NCI-H774 (cell line): ENCODE measurements around the gene FIZ1.
"Not testable (repeated sequence)": the region's sequence is repeated elsewhere in the genome, so short reads cannot be mapped to it uniquely, and the experiment has no call there.

Experiments
- DNase-seq: peaks from one replicate; lab custom pipeline; 2025; lab: John Stamatoyannopoulos, UW

FIZ1 gene

DNA sequence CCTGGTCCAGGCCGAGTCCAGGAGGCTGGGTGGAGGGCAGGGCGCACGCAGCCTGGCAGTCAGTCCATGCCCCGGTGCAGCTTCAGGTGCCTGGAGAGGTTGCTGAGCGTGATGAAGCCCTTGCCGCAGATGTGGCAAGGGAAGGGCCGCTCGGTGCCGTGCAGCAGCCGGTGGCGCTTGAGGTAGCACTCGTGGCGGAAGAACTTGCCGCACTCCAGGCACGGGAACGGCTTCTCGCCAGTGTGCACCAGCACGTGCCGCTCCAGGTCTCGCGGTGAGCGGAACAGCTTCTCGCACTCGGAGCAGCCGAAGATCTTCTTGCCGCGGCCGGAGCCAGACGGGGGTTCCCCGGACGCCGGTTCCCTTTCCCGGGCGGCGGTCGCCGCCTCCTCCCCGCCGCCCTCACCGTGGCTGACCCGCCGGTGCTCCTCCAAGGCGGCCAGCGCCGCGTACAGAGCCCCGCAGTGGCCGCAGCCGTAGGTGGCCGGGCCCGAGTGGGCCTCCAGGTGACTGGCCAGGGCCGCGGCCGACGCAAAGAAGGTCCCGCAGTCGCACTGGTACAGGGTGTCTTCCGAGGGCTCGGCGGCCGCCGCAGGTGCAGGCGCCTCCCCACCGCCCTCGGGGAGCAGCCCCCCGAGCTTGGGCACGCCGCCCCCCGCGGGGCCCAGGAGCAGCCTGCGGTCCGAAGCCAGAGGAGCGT, 6.8 kb downstream of the FIZ1 start:
- no peak for DNase-seq

DNA sequence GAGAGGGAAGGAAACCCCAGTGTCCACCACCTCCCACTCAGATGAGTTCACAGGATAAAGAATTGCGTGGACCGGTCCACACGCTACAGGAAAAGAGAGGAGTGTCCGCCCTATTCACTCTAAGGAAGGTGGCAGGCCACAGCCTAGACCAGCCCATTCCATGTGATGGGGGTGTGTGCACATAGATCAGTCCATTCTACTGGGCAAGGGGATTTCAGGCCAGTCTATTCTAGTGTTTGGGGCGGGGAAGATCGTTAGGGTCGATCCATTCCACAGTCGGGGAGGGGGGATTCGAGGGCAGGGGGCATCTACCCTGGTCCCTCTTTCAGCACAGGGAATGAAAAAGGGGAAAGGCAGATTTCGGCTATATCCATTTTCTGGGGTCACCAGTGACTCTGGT, 7.8 kb downstream of the FIZ1 start:
- DNase-seq: no peak

DNA sequence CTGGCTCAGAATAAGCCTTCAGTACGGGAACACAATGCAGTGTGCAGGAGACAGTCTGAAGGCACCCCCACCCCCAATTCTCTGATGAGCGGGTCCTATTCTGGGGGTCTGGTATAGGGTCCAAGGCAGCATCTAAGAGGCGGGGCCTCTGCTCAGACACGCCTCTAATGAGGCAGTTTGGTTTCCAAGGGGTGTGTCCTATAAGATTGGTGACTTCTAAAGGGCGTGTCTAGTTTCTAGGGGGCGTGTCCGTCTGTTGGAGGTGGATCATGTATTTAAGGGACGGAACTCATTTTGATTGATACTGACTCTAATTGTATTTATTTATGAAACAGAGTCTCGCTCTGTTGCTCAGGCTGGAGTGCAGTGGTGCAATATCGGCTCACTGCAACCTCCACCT, 8.7 kb downstream of the FIZ1 start:
- no peak for DNase-seq

DNA sequence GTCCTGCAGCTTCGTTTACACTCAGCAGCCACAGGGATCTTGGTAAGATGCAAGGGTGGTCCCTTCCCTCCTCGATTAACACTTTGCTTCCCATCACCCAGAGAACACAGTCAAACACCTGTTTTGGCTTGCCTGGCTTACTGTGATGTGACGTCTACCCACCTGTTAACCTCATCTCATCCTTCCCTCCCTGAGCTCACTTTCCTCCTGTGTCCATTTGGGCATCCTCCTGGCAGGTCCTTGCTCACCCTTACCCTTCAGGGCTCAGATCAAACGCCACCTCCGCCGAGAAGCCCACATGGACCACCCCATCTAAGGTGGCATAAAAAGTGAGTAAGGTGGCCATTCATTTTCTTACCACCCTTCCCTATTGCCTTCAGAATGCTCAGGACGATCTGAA, 9.2 kb downstream of the FIZ1 start:
- DNase-seq: no peak

DNA sequence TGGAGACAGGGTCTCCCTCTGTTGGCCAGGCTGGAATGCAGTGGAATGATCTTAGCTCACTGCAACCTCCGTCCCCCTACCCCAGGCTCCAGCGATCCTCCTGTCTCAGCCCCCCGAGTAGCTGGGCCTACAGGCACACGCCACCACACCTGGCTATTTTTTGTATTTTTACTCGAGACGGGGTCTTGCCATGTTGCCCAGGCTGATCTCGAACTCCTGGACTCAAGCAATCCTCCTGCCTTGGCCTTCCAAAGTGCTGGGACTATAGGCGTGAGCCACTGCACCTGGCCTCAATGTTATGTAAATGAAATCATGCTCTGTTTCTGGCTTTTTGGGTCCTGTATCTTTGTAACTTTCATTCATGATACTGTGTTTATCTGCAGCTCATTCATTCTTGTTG, 10.6 kb downstream of the FIZ1 start:
- no peak for DNase-seq

DNA sequence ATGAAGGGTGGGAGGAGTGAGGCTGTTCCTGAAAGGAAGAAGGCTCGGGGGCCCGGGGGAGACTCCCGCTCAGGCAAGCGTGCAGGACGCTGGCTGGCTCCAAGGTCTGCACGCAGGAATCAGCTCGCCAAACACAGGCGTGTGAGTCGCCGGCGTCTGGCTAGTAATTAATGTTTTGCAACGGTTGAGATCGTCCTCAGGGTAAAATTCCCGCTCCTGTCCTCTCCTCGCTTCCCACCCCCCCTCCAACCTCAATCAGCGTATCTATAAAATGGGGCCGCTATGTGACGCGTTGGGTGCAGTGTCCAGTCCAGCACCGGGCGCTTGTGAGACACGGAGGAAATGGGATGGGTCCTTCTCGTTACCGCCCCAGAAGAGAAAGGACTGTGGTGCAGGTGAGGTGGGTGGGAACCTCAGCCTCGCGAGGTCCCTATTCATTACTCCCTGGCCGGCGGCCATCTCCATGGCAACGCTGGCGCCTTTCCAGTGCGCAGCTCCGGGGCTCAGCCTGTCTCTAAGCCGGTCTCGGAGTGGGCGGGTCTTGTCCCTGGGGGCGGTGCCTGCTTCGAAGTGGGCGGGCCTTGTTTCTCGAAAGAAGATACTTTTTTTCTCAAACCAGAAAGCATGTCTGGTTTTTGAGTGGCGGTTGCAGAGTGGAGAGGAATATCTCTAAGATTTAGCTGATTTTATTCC, 12.2 kb downstream of the FIZ1 start:
- DNase-seq: peak; percentile 98

DNA sequence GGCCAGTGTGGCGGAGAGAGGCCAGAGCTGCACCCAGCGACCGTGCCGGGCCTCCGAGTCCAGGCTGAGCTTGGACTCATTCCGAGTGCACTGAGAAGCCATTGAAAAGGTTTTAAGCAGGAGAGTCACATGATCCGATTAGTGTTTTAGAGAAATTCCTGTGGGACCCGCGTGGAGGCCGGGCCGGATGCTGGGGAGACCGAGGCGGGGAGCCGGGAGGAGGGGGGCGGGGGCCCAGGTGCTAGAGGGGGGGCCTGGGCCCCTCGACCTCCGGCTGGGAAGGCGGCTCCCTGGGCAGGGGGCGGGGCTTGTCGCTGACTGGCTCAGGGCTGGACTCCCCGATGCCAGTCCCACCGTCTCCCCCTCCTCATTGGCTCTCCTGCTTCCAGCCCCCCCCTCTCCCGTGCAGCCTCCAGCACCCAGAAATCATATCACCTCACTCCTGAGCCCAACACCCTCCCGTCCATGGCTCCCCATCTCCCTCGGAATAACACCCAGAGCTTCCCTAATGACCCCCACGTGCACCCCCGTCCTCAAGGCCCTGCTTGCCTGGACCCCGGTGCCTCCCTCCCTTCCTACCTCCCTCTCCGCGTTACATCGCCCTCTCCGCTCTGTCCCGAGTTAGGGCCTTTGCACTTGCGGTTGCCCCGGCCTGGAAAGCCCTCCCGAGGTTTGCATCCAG, 13.5 kb downstream of the FIZ1 start:
- peak; percentile 85 for DNase-seq

DNA sequence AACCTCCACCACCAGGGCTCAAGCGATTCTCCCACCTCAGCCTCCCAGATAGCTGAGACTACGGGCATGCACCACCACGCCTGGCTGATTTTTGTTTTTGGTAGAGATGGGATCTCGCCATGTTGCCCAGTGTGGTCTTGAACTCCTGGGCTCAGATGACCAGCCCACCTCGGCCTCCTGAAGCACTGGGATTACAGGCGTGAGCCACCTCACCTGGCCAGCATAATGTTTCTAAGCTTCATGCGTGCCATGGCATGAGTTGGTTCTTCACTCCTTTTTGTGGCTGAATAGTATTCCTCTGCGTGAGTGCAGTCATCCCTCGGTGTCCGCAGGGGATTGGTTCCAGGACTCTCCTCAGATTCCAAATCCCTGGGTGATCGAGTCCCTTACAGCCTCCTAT, 14.4 kb downstream of the FIZ1 start:
- no peak for DNase-seq

DNA sequence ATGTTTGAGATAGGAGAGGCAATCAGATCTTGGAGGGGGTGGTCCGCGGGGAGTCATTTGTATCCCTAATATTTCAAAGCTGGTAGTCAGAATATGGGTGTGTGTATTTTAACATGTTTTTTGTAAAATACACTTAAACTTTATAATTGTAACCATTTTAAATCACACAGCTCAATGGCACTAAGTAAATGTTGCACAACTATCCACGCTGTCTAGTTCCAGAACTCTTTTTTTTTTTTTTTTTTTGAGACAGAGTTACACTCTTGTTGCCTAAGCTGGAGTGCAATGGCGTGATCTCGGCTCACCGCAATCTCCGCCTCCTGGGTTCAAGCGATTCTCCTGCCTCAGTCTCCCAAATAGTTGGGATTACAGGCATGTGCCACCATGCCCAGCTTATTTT, 15.4 kb downstream of the FIZ1 start:
- DNase-seq: not testable (repeated sequence)

DNA sequence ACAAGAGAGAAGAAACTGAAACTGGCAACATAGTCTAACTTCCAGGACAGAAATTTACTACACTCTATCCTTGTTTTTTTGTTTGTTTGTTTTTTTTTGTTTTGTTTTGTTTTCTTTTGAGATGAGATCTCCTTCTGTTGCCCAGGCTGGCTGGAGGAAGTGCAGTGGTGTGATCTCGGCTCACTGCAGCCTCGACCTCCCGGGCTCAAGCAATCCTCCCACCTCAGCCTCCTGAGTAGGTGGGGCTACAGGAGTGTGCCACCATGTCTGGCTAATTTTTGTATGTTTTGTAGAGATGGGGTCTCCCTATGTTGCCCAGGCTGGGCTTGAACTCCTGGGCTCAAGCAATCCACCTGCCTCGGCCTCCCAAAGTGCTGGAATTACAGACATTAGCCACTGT, 17.0 kb downstream of the FIZ1 start:
- DNase-seq: not testable (repeated sequence)

DNA sequence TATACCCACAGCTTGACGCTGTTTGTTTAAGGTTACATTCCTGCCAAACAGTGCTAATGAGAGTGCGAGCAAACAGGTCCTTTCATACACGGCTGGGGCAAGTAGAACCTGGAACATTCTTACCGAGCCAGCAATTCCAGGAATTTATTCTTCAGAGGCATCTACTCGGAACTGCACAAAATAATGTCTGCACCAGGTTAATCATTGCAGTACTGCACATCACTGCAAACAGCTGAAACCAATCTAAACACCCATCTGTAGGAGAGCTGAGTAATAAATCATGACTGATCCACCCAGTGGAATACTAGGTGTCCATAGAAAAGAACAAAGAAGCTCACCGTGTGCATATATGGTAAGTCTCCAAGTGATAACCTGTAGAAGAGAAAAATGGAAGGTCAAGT, 17.5 kb downstream of the FIZ1 start:
- DNase-seq: no peak

DNA sequence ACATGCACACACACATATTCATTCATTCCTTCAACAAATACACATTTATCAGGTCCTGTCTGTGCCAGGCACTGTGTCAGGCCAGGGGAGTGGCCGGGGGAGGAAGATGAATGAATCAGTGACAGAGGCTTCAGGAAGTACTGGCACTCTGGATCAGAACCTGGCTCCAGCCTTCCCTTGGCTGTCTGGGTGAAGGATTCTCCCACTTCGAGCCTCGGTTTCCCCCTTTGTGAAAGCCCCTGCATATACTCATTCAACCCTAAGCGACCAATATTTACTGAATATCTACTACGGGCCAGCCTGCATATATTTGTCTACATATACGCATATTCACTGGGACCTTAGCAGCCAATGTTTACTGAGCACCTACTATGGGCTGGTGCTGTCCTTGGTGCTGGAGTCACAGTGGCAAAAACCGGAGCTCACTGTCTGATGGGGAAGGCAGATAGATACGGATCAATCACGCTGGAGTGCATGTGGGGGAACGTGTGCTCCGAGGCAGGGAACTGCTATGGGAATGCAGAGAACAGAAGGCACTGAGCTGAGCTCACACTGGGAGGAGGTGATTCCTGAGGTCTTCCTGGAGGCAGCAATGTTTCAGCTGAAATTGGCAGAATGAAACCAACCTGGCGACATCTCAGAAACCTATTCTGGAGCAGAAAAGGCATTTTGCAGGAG, 18.0 kb downstream of the FIZ1 start:
- DNase-seq: no peak

DNA sequence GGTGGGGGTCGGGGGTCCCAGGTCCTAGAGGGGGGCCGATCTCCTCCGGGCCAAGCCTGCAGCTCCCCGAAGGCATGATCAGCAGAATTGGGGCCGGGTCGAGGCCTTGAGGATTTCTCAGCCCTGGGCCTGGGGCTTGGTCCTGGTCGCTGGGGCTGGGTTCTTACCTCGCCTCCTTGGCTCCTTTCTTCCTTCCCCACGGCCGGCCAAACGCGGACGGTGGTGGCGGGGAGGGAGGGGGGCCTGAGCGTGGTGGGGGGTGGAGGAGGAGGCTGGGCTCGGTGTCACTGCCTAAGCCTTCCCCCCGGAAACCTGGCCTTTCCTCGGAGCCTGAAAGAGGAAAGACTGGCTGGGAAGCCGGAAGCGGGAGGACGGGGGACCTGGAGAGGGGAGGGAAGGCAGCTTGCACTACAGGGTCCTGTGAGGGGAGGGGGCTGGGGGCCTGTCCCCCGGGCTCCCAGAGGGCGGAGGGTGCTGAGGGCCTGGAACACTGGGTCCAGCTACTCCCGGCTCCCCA, 18.6 kb downstream of the FIZ1 start, which contains the start of gene ZNF579:
Gene ZNF579, minus strand, starts transcription at position 221 of the 517 bp plus-strand sequence. CDS start 1,209 bp downstream, outside the sequence.
- DNase-seq: peak; percentile 83

DNA sequence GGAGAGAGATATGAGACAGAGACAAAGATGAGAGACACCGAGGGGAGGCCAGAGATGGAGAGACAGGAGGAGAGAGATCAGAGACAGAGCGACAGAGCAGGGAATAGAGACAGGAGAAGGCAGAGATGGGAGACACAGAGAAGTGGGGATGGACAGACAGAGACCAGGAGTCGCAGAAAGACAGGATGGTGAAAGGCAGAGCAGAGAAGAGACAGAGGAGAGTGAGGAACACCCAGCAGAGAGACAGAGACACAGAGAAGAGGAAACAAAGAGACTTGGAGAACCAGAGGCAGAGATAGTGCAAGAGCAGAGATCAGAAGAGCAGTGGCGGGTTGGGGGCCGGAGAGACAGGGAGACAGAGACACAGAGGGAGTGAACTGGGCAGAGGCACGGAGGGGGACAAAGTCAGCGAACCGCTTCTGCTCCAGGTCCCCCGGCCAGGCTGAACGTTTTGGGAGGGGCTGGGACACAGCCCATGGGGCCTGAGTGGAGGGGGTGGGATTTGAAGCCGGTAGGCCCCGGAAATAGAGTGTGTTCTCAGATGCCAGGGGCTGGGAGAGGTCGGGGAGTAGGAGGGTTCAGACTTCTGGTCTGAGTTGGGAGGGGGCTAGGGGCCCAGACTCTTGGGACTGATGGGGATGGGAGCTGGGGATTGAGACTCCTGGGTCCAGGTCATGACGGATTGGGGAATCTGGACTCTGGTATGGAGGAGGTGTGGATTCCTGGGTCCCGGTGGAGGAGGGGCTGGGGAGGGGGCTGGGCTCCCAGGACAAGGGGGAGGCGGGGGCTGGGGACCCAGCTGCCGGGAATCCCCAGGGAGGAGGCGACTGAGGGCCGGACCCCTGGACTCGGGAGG, 19.3 kb downstream of the FIZ1 start:
- no peak for DNase-seq

DNA sequence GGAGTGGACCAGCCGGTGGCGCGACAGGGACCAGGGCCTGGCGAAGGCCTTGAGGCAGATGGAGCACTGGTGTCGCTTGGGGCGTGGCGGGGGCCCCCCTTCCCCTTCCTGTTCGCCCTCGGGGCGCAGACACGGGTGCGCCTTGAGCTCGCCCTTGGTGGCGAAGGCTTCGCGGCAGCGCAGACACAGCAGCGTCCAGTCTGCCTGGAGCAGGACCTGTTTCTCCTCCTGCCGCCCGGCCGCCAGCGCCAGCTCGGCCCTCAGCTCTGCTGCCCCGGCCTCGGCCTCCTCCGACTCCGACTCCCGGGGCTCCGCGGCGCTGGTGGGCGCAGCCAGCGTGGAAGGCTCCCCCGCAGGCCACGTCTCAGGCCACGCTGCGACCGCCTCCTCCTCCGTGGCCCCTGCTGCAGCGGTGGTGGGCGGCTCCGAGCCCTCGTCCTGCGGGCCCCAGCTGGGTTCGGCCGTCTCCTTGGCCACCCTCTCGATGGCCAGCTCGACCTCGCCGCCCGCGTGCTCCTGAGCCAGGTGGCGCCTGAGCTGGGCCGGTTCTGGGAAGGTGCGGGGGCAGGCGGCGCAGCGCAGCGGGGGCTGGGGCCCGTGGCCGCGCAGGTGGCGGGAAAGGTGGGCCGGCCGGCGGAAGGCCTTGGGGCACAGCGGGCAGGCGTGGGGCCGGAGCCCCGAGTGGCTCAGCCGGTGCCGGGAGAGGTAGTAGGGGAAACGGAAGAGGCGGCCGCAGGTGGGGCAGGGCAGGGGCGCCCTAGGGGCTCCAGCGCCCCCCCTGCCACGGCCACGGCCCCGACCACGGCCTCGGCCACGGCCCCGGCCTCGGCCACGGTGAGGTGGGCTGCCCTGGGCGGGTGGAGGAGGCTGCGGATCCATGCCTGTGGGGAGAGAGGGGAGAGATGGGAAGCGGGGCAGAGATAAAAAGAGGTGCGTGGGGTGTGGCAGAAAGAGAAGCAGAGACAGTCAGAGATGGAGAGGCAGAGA, 20.3 kb downstream of the FIZ1 start:
- DNase-seq: no peak

DNA sequence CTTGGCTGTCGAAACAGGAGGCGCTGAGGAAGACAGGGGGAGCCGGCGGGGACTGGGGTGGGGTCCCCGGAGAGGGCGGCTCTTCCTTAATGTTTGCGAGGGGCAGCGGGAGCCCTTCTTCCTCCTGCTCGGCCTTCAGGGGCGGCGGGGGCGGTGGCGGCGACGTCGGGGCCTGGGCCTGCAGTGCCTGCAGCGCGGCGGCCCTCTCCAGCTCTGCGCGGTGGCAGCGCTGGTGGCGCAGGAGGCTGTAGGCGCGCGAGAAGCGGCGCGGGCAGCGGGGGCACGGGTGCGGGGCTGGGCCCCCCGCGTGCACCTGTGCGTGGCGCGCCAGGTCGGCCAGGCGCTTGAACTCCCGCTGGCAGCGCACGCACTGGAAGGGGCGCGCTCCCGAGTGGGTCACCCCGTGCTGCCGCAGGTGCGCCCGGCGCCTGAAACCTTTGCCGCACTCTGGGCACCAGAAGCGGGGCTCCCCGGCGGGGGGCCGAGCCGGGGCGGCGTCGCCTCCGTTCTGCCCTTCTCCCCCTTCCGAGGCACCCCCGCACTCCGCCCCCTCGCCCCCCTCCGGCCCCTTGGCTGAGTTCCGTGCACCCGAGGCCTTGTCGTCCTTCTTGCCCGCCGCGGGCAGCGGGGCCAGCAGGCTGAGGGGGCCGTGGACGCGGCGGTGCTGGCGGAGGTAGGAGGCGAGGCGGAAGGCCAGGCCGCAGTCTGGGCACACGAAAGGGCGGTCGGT, 21.1 kb downstream of the FIZ1 start:
- DNase-seq: no peak

DNA sequence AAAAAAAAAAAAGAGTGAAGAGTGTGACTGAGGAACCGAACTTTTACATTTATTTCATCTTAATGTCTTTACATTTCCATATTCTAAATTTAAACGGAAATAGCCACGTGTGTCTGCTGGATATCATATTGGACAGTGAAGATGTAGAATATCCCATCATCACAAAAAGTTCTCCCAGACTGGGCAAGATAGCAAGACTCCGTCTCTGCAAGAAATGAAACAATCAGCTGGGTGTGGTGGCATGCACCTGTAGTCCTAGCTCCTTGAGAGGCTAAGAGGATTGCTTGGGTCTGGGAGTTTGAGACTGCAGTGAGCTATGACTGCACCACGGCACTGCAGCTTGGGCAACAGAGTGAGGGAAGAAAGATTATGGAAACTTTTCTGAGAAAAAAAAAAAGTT, 22.6 kb downstream of the FIZ1 start:
- no peak for DNase-seq

DNA sequence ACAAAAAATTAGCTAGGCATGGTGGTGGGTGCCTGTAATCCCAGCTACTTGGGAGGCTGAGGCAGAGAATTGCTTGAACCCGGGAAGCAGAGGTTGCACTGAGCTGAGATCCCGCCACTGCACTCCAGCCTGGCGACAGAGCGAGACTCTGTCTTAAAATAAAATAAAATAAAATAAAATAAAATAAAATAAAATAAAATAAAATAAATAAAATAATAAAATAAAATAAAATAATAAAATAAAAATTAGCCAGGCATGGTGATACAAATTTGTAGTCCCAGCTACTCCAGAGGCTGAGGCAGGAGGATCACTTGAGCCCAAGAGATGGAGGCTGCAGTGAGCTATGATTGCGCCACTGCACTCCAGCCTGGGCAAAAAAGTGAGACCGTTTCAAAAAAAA, 25.4 kb downstream of the FIZ1 start:
- DNase-seq: not testable (repeated sequence)

DNA sequence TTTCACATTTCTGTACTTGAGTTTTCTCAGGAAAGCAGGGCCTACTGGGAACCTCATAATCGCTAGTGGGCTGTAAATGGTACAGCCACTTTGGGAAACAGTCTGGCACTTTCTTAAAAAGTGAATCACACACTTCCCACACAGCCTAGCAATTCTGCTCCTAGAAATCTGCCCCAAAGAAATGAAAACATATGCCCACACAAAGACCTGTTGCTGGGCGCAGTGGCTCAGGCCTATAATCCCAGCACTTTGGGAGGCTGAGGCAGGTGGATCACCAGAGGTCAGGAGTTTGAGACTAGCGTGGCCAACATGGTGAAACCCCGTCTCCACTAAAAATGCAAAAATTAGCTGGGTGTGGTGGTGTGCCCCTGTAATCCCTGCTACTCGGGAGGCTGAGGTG, 29.8 kb downstream of the FIZ1 start:
- not testable (repeated sequence) for DNase-seq
